Lung (tissue), 12 donors: ENCODE measurements around the gene ATP13A1. TPM values are rescaled to one million over a fixed set of nuclear protein-coding genes. Genes with fewer than 3 reads are reported as not detected.

Experiments used
- ATAC-seq: fragments of 200-7000 bp; cut with Tn5 transposase; one replicate; pipeline ENCODE4 v1.9.1; 2020; ENCODE audit warnings: moderate number of reproducible peaks; ENCODE audit not compliant: insufficient read depth, low FRiP score
- DNase-seq, 3 donors: peaks; one replicate each; pipeline ENCODE4 v3.0.0-alpha.2; 2013 to 2017
- H3K27ac ChIP-seq, 2 donors: one replicate each; pipeline ENCODE4 v1.5.1; 2013; ENCODE audit warnings: mild to moderate bottlenecking in 2 of 2, moderate library complexity in 2 of 2, control low read depth in 1 of 2, inconsistent platforms in 1 of 2, low read depth in 1 of 2, low read length in 1 of 2
- H3K27me3 ChIP-seq, 3 donors: one replicate each; pipeline ENCODE4 v1.5.1; 2013; ENCODE audit warnings: low read length in 2 of 3; ENCODE audit not compliant: control insufficient read depth in 3 of 3, insufficient read depth in 3 of 3
- H3K36me3 ChIP-seq, 4 donors: one replicate each; pipeline ENCODE4 v1.5.1; 2013; ENCODE audit warnings: low read length in 4 of 4, mild to moderate bottlenecking in 1 of 4, moderate library complexity in 1 of 4; ENCODE audit not compliant: control insufficient read depth in 4 of 4, insufficient read depth in 4 of 4
- H3K4me1 ChIP-seq, 5 donors: one replicate each; pipeline ENCODE4 v1.5.1; 2013; ENCODE audit warnings: low read length in 5 of 5, mild to moderate bottlenecking in 2 of 5, moderate library complexity in 1 of 5; ENCODE audit not compliant: control insufficient read depth in 5 of 5, insufficient read depth in 5 of 5
- H3K4me3 ChIP-seq: one replicate; pipeline ENCODE4 v1.5.1; 2013; ENCODE audit warnings: mild to moderate bottlenecking, control low read depth, moderate library complexity
- H3K9ac ChIP-seq, 2 donors: one replicate each; pipeline ENCODE4 v1.5.1; 2013; ENCODE audit warnings: low read length in 2 of 2, control low read depth in 1 of 2; ENCODE audit not compliant: insufficient read depth in 1 of 2
- H3K9me3 ChIP-seq, 4 donors: one replicate each; pipeline ENCODE4 v1.5.1; 2013; ENCODE audit warnings: low read length in 3 of 4, mild to moderate bottlenecking in 1 of 4, moderate library complexity in 1 of 4; ENCODE audit not compliant: control insufficient read depth in 4 of 4, insufficient read depth in 3 of 4
- WGBS, 2 donors: extraction: QIAGEN DNeasy Blood & Tissue Kit; methylation state at CpG; one replicate each; pipeline ENCODE4 v1.1.7; 2013; 5-methylcytosine and 5-hydroxymethylcytosine counted together
- polyA plus RNA-seq, 2 donors: library from polyadenylated mRNA; stranded (reverse); fragments of 200-250 nt; gene quantifications; one replicate each; pipeline ENCODE4 v1.2.1, GENCODE V29; 2013
- total RNA-seq, 2 donors: library from RNA; depleted of rRNA in 1 of 2; stranded (reverse); fragments of >200 nt in 1 of 2; gene quantifications; one replicate each; pipeline ENCODE4 v1.2.1, GENCODE V29; 2014 to 2021
- TF ChIP-seq, protein P1 (sequence below): IDR thresholded peaks from 2 replicates; pipeline ENCODE4 v1.5.1; 2012; ENCODE audit warnings: mild to moderate bottlenecking; ENCODE audit errors: control extremely low read depth, extremely low read depth
- donor health status: control.
- donor health status: control.
- donor health status: Bipolar disorder and iron deficiency.
- donor health status: healthy.
- donor health status: DM: yes; HTN: yes; CAD: no.

Gene ATP13A1
- total and polyA plus RNA-seq, 4 donors: 35.7 to 70.4 (median 41.6) TPM

- Histone ChIP-seq H3K27me3 (no peaks in the 10 kb centered on the region), H3K4me1 (no peaks in the 10 kb centered on the region), H3K9ac (no peak overlapping the region), H3K9me3 (no peaks in the 10 kb centered on the region), H3K36me3 (peaks cover 0 to 40% (median 18%) of the 10 kb centered on the region in 4 donors), H3K27ac (no peak overlapping the region), H3K4me3 (no peak overlapping the region)
- TF ChIP-seq, protein P1, sequence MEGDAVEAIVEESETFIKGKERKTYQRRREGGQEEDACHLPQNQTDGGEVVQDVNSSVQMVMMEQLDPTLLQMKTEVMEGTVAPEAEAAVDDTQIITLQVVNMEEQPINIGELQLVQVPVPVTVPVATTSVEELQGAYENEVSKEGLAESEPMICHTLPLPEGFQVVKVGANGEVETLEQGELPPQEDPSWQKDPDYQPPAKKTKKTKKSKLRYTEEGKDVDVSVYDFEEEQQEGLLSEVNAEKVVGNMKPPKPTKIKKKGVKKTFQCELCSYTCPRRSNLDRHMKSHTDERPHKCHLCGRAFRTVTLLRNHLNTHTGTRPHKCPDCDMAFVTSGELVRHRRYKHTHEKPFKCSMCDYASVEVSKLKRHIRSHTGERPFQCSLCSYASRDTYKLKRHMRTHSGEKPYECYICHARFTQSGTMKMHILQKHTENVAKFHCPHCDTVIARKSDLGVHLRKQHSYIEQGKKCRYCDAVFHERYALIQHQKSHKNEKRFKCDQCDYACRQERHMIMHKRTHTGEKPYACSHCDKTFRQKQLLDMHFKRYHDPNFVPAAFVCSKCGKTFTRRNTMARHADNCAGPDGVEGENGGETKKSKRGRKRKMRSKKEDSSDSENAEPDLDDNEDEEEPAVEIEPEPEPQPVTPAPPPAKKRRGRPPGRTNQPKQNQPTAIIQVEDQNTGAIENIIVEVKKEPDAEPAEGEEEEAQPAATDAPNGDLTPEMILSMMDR: no peak
- ATAC-seq (no peak), DNase-seq (no peak)
- 97 to 98% methylated on average over 9 of the region's 9 CpGs for WGBS, 2 donors
Measured at GRCh38 chr19:19636573-19637185, 26.8 kb downstream of the ATP13A1 start.

DNA sequence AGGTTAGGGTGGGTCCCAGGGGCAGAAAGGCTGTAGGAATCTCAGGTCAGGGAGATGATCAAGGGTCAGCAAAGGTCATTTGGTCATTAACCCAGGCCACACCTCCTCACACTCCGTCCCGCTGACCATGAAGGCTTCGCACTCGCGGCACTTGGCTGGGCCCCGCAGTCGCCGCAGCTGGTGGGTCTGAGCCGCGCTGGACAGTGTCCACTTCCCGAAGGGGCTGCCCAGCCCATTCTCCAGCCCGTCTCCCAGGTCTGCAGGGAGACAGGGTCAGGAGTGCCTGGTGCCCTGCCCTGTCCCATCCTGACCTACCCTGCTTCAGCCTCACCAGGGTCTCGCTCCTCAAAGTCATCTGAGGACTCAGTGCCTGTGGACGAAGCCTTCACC lies 28.2 kb downstream of the ATP13A1 start:
- 97% methylated on average over 14 of the region's 14 CpGs for WGBS, 2 donors
- Histone ChIP-seq H3K4me3 (no peak overlapping the region), H3K4me1 (no peaks in the 10 kb centered on the region), H3K36me3 (peaks cover 0 to 41% (median 18%) of the 10 kb centered on the region in 4 donors), H3K9ac (no peak overlapping the region), H3K27ac (no peak overlapping the region), H3K27me3 (no peaks in the 10 kb centered on the region), H3K9me3 (no peaks in the 10 kb centered on the region)
- no peak for ATAC-seq
- no peak for DNase-seq
- TF ChIP-seq, protein P1: no peak

DNA sequence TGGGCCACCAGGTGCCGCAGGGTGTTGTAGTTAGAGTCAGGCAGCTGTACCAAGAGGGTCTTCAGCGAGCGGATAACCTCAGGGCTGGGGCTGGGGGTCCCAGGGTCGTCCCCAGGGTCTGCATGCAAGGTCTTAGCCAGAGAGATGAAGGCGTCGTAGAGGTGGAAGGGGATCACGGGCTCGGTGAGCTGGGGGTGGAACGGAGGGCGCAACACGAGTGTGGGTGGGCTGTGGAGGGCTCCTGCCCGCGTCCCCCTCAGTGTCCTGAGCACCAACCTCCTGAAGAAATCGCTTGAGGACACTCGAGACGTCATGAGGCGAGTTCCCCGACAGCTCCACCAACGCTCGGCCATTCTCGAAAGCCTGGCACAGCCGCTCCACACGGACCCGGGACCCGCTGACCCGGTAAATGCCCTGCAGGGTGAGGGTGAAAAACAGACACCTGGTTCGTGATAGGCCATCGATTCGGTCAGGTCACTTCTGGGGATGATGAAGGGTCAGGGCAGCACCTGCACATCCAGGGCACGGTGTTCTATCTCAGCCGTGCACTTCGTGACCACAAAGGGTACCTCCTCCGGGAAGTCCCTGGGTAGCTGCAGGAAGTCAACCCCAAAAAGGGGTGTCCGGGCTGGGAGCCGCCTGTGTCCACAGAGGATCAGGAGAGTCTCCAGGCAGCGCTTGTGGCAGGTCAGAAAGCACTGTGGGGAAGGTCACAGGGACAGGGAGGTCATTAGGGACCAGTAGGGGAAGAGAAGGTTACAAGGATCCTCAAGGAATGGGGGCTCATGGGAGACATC lies 28.8 kb downstream of the ATP13A1 start:
- Histone ChIP-seq H3K36me3 (peaks cover 0 to 40% (median 18%) of the 10 kb centered on the region in 4 donors), H3K27ac (no peak overlapping the region), H3K27me3 (no peaks in the 10 kb centered on the region), H3K4me1 (no peaks in the 10 kb centered on the region), H3K9me3 (no peaks in the 10 kb centered on the region), H3K4me3 (no peak overlapping the region), H3K9ac (no peak overlapping the region)
- TF ChIP-seq, protein P1: no peak
- 95% methylated on average over 36 of the region's 36 CpGs for WGBS, 2 donors
- ATAC-seq (no peak), DNase-seq (no peak)
